K562 (cell line): ENCODE results near the gene ARHGEF12. TPM values are rescaled to one million over a fixed set of nuclear protein-coding genes. Genes with fewer than 3 reads are reported as not detected.

ENCODE experiments used
- ATAC-seq: fragments of 200-7000 bp; cut with Tn5 transposase; 3 replicates; pipeline ENCODE4 v1.9.1; 2020; ENCODE audit warnings: moderate library complexity
- BruUV-seq: library from RNA; stranded (reverse); fragments of 400-500 nt; replicated peaks from 2 replicates; lab custom pipeline; 2021; lab: Mats Ljungman, UMichigan
- CTCF ChIA-PET: fragments of 300-600 bp; formaldehyde crosslinking; extraction: SDS; loops from one replicate; lab custom pipeline; 2021; ENCODE audit warnings: low intra/inter-chr PET ratio; lab: Yijun Ruan, JAX
- POLR2A ChIA-PET: fragments of 300-600, 350-650 bp; sonication (Branson Sonifier 250); formaldehyde crosslinking; extraction: SDS; loops from one replicate; lab custom pipeline; 2021; ENCODE audit warnings: antibody characterized with exemption, inconsistent platforms; lab: Yijun Ruan, JAX
- DNase-seq, 4 experiments: peaks; one replicate each; pipeline versions ENCODE4 v3.0.0 to v3.0.0-alpha.2; 2011 to 2018; ENCODE audit warnings: low spot score in 3 of 4, mixed read lengths in 3 of 4; ENCODE audit errors: extremely low read depth in 1 of 4
- FAIRE-seq: peaks from 2 replicates; lab custom pipeline; 2011; peaks lifted over from hg19 to GRCh38; lab: Jason Lieb, UNC
- H2AFZ ChIP-seq: 2 replicates; pipeline ENCODE4 v1.6.0; 2011; ENCODE audit warnings: low read depth, low read length, control low read depth, inconsistent platforms
- H3K27ac ChIP-seq: fragments of 200-600 bp; 3 replicates; pipeline ENCODE4 v1.8.0; 2011; ENCODE audit warnings: low read depth, mild to moderate bottlenecking, control low read depth, inconsistent platforms, low read length, moderate library complexity, mixed read lengths; ENCODE audit errors: extremely low read depth
- H3K27me3 ChIP-seq, 2 experiments: fragments of 300-600 bp in 1 of 2; 2 replicates in 1 of 2; 3 replicates in 1 of 2; pipeline versions ENCODE4 v1.6.0 to v1.8.0; 2011; ENCODE audit warnings: inconsistent platforms in 2 of 2, low read length in 2 of 2, mild to moderate bottlenecking in 1 of 2, mixed read lengths in 1 of 2, moderate library complexity in 1 of 2; ENCODE audit not compliant: control insufficient read depth in 2 of 2, insufficient read depth in 2 of 2
- H3K36me3 ChIP-seq: fragments of 300-600 bp; 3 replicates; pipeline ENCODE4 v1.8.0; 2011; ENCODE audit warnings: mild to moderate bottlenecking, low read length, inconsistent platforms; ENCODE audit not compliant: control insufficient read depth, insufficient read depth
- H3K4me1 ChIP-seq, 2 experiments: fragments of 200-600 bp in 1 of 2; replicated peaks in 1 of 2; 2 replicates in 1 of 2; 3 replicates in 1 of 2; pipeline versions ENCODE4 v1.5.1 to v1.8.0; 2011; ENCODE audit warnings: inconsistent platforms in 2 of 2, low read length in 2 of 2, mild to moderate bottlenecking in 1 of 2, mixed read lengths in 1 of 2, moderate library complexity in 1 of 2; ENCODE audit not compliant: control insufficient read depth in 2 of 2, insufficient read depth in 2 of 2
- H3K4me2 ChIP-seq: 2 replicates; pipeline ENCODE4 v1.6.1; 2011; ENCODE audit warnings: low read length, control low read depth, inconsistent platforms, mixed read lengths; ENCODE audit not compliant: insufficient read depth
- H3K4me3 ChIP-seq: fragments of 200-600 bp; sonication (generic), shearing (Covaris generic); 2 replicates; pipeline ENCODE4 v1.5.1; 2016; ENCODE audit warnings: control low read depth, inconsistent platforms
- H3K79me2 ChIP-seq: fragments of 200-600 bp; 3 replicates; pipeline ENCODE4 v1.8.0; 2011; ENCODE audit warnings: low read length, inconsistent platforms; ENCODE audit not compliant: control insufficient read depth, insufficient read depth
- H3K9ac ChIP-seq, 2 experiments: 2 replicates each; pipeline versions ENCODE4 v1.6.0 to v1.6.1; 2011; ENCODE audit warnings: low read depth in 2 of 2, low read length in 2 of 2, control low read depth in 1 of 2, inconsistent platforms in 1 of 2, mild to moderate bottlenecking in 1 of 2, mixed read lengths in 1 of 2; ENCODE audit not compliant: insufficient read depth in 1 of 2
- H3K9me1 ChIP-seq: one replicate; pipeline ENCODE4 v1.6.0; 2011; ENCODE audit warnings: inconsistent platforms, mild to moderate bottlenecking, low read length, moderate library complexity; ENCODE audit not compliant: control insufficient read depth, insufficient read depth
- H3K9me3 ChIP-seq: replicated peaks from 2 replicates; pipeline ENCODE4 v1.5.1; 2011; ENCODE audit warnings: low read depth, low read length, inconsistent platforms; ENCODE audit not compliant: control insufficient read depth, insufficient read depth
- H4K20me1 ChIP-seq: replicated peaks from 2 replicates; pipeline ENCODE4 v1.6.1; 2011; ENCODE audit warnings: low read length, inconsistent platforms, mixed read lengths; ENCODE audit not compliant: control insufficient read depth, insufficient read depth
- CBFA2T3 ChIP-seq: fragments of 450-650 bp; IDR thresholded peaks from 2 replicates; pipeline ENCODE4 v1.6.1; 2017
- EGR1 ChIP-seq: fragments of 450-650 bp; conservative IDR thresholded peaks from 2 replicates; pipeline ENCODE4 v1.6.1; 2017; ENCODE audit warnings: mild to moderate bottlenecking
- ELK3 ChIP-seq: fragments of 450-650 bp; formaldehyde crosslinking; IDR thresholded peaks from 2 replicates; pipeline ENCODE4 v1.4.0; 2020; ENCODE audit warnings: mild to moderate bottlenecking
- KLF10 ChIP-seq: fragments of 250-450 bp; sonication (Bioruptor Pico); IDR thresholded peaks from 2 replicates; pipeline ENCODE4 v1.6.1; 2021; ENCODE audit warnings: matching md5 sums
- RBM14 ChIP-seq: fragments of 200-400 bp; formaldehyde crosslinking; IDR thresholded peaks from 2 replicates; pipeline ENCODE4 v1.6.1; 2018; ENCODE audit warnings: low read depth, mild to moderate bottlenecking, low read length, moderate library complexity, borderline replicate concordance; ENCODE audit not compliant: insufficient read depth
- SMAD2 ChIP-seq: fragments of 150-350 bp; IDR thresholded peaks from 2 replicates; pipeline ENCODE4 v1.6.1; 2014; ENCODE audit warnings: low read depth, mild to moderate bottlenecking, low read length
- ZC3H4 ChIP-seq: sonication (generic); formaldehyde crosslinking; IDR thresholded peaks from 2 replicates; pipeline ENCODE4 v1.9.0; 2021; ENCODE audit warnings: missing genetic modification reagents, borderline replicate concordance
- ZNF3 ChIP-seq: fragments of 250-450 bp; sonication (Bioruptor Pico); IDR thresholded peaks from 2 replicates; pipeline ENCODE4 v1.5.0; 2021; ENCODE audit warnings: mild to moderate bottlenecking, moderate library complexity
- WGBS: fragments of 100-300 bp; shearing (Covaris generic); methylation state at CpG from one replicate; pipeline ENCODE4 v1.1.6; 2016; ENCODE audit warnings: low coverage, mixed read lengths; ENCODE audit not compliant: insufficient coverage; ENCODE audit errors: missing lambda C conversion rate; 5-methylcytosine and 5-hydroxymethylcytosine counted together
- in situ Hi-C: fragments of 300-500 bp; cut with MboI; formaldehyde crosslinking; loops from 4 replicates; pipeline ENCODE4 v1.15.0; 2018; ENCODE audit warnings: inconsistent platforms, mixed read lengths
- intact Hi-C: fragments of 100-400 bp; cut with micrococcal nuclease; formaldehyde crosslinking; loops from 2 replicates; pipeline ENCODE4 v1.14.2; 2022
- polyA plus RNA-seq, 8 experiments: library from polyadenylated mRNA; depleted of rRNA in 4 of 8; stranded (reverse) in 5 of 8; unstranded in 3 of 8; fragments of >200 nt; fragmentation: Nextera tagmentation in 2 of 8; fragmentation: Illumina TruSeq in 1 of 8; extraction: Ambion mirVana in 2 of 8; extraction: Trizol in 1 of 8; gene quantifications; 2 replicates each; pipeline versions ENCODE4 v1.2.1 to v1.2.3, GENCODE V29; 2011 to 2014; ENCODE audit warnings: inconsistent platforms in 1 of 8, missing spikeins in 1 of 8
- total RNA-seq, 7 experiments: library from RNA; depleted of rRNA in 6 of 7; stranded (reverse); fragments of >200 nt in 6 of 7; fragmentation: Illumina TruSeq in 2 of 7; extraction: Trizol in 2 of 7; gene quantifications; 2 replicates each; pipeline versions ENCODE4 v1.2.1 to v1.2.3, GENCODE V29; 2011 to 2021; ENCODE audit warnings: low replicate concordance in 1 of 7
- TF ChIP-seq, protein P1 (sequence below): fragments of 250-450 bp; sonication (Bioruptor Pico); IDR thresholded peaks from 2 replicates; pipeline ENCODE4 v1.8.0; 2021; ENCODE audit warnings: mild to moderate bottlenecking, moderate library complexity

ARHGEF12 gene
- total and polyA plus RNA-seq, 9 of the 15 experiments (the other 6 are each of a cell fraction or from before 2014, with no cell fraction given) = 3.5 to 51.7 (median 29.5) TPM

DNA sequence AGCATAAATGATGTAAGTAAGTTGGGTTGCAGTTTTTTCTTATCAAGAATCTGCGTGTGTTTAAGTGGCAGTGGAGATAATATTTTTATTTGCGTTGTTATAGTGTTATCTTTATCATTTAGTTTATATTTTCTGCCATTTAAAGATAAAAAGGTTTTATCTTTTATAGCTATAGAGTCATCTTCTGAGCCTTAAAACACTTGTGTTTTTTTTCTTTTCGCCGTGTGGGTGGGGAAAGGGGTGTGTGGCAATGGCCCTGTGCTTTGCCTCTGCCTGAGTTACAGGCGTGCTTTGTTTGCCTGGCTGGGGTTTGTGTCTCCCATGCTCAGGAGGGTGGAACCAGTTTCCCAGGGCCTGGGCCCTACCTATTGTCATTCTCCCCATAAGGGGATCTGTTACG lies 16.2 kb downstream of the ARHGEF12 start:
- ATAC-seq = peak; percentile 66
- Histone ChIP-seq H3K4me1 (peaks cover 5 to 9% of the 10 kb centered on the region in 2 experiments; a peak in 3 of 5 replicates), H3K27me3 (no peaks in the 10 kb centered on the region), H3K27ac (no peak overlapping the region), H3K9me3 (0 out of 2 replicates have a peak, but pooled peaks cover 2% of the 10 kb centered on the region), H3K36me3 (no peaks in the 10 kb centered on the region; the same call in 1 of the 3 replicates), H3K9ac (peak overlapping the region in 1 of 2 experiments; percentile 42; a peak in 1 of 4 replicates), H3K4me2 (no peak overlapping the region)
- in situ Hi-C loops = no loop called here
- POLR2A ChIA-PET = interaction anchor here (2.2 kb wide), 1 partner anchor 13 kb away, joined by 5 read pairs; no protein-coding TSS in a partner anchor
- FAIRE-seq = no peak
- no TSS peak for BruUV-seq
- TF ChIP-seq ZC3H4 (CRISPR knock-in tag) (no peak), ZNF3 (CRISPR knock-in tag) (no peak), ELK3 (CRISPR knock-in tag) (no peak), KLF10 (CRISPR knock-in tag) (no peak), EGR1 (0 out of 2 replicates have a peak, but pooled peaks have one; percentile 6), CBFA2T3 (no peak), RBM14 (no peak), SMAD2 (no peak)
- TF ChIP-seq, protein P1, sequence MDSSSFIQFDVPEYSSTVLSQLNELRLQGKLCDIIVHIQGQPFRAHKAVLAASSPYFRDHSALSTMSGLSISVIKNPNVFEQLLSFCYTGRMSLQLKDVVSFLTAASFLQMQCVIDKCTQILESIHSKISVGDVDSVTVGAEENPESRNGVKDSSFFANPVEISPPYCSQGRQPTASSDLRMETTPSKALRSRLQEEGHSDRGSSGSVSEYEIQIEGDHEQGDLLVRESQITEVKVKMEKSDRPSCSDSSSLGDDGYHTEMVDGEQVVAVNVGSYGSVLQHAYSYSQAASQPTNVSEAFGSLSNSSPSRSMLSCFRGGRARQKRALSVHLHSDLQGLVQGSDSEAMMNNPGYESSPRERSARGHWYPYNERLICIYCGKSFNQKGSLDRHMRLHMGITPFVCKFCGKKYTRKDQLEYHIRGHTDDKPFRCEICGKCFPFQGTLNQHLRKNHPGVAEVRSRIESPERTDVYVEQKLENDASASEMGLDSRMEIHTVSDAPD (CRISPR knock-in tag) = no peak
- TF ChIP-seq, all 486 proteins: peak for 1
- Histone ChIP-seq H4K20me1 (peaks cover 25% of the 10 kb centered on the region), H3K9me1 (no peaks in the 10 kb centered on the region), H3K79me2 (peaks cover 91% of the 10 kb centered on the region), H3K4me3 (no peak overlapping the region), H2AFZ (no peak overlapping the region)
- peak in 3 of 4 experiments; percentile 16 to 48 (median 22) for DNase-seq
- intact Hi-C loops = no loop called here
- 9% methylated on average over 6 of the region's 6 CpGs for WGBS
- CTCF ChIA-PET = no interaction called here
